Psoas muscle (tissue), 8 donors: Measurements from ENCODE around the gene KIAA1755. TPM values are rescaled to one million over a fixed set of nuclear protein-coding genes. Genes with fewer than 3 reads are reported as not detected.
"Not testable (repeated sequence)": the region's sequence is repeated elsewhere in the genome, so short reads cannot be mapped to it uniquely, and the experiment has no call there.

ENCODE experiments used
- ATAC-seq, 4 donors: fragments of 200-7000 bp; cut with Tn5 transposase; one replicate each; pipeline ENCODE4 v1.9.1; 2020; ENCODE audit warnings: moderate library complexity in 3 of 4, mild to moderate bottlenecking in 2 of 4
- DNase-seq, 2 donors: peaks; one replicate each; pipeline ENCODE4 v3.0.0-alpha.2; 2020
- H3K27ac ChIP-seq: fragments of 200-600 bp; one replicate; pipeline ENCODE4 v1.8.0; 2022
- H3K27me3 ChIP-seq, 3 donors: fragments of 200-600 bp in 1 of 3; one replicate each; pipeline versions ENCODE4 v1.6.1 to v1.8.0; 2013 to 2022; ENCODE audit warnings: low read length in 2 of 3, mild to moderate bottlenecking in 2 of 3, moderate library complexity in 1 of 3; ENCODE audit not compliant: insufficient read depth in 3 of 3
- H3K36me3 ChIP-seq, 2 donors: fragments of 200-600 bp in 1 of 2; one replicate each; pipeline versions ENCODE4 v1.6.1 to v1.8.0; 2013 to 2022; ENCODE audit warnings: low read depth in 1 of 2, mild to moderate bottlenecking in 1 of 2, moderate library complexity in 1 of 2; ENCODE audit not compliant: insufficient read depth in 1 of 2
- H3K4me1 ChIP-seq: fragments of 200-600 bp; one replicate; pipeline ENCODE4 v1.8.0; 2022
- H3K4me3 ChIP-seq: fragments of 200-600 bp; one replicate; pipeline ENCODE4 v1.8.0; 2022; ENCODE audit warnings: mild to moderate bottlenecking
- H3K9me3 ChIP-seq: fragments of 200-600 bp; one replicate; pipeline ENCODE4 v1.8.0; 2022
- CTCF ChIP-seq: fragments of 200-600 bp; IDR thresholded peaks from one replicate; pipeline ENCODE4 v1.8.0; 2022; ENCODE audit warnings: antibody characterized with exemption
- WGBS, 3 donors: extraction: QIAGEN DNeasy Blood & Tissue Kit; methylation state at CpG; one replicate each; pipeline versions ENCODE4 v1.1.6 to v1.1.7; 2013; 5-methylcytosine and 5-hydroxymethylcytosine counted together
- intact Hi-C, 2 donors: fragments of 100-400 bp; cut with DNase I; formaldehyde crosslinking; loops; one replicate each; pipeline versions ENCODE4 v1.11.0 to v1.14.2; 2022
- polyA plus RNA-seq, 3 donors: library from polyadenylated mRNA; stranded (reverse); fragments of 200-250 nt; gene quantifications; one replicate each; pipeline ENCODE4 v1.2.3, GENCODE V29; 2013
- total RNA-seq, 4 donors: library from RNA; stranded (reverse); fragmentation: NEBNext Ultra II Directional in 2 of 4; extraction: Animal tissue kit (Norgen Biotek cat#: 25700) in 2 of 4; gene quantifications; one replicate each; pipeline versions ENCODE4 v1.2.1 to v1.2.4, GENCODE V29; 2021 to 2023
- donor health status: healthy with polysubstance abuse.
- donor health status: DM: no; HTN: no; CAD: no; lungs with moderate emphysema.
- donor health status: Bipolar disorder and iron deficiency.
- donor health status: healthy.
- donor health status: DM: yes; HTN: yes; CAD: no.
- donor health status: DM: no; HTN: no; CAD: no.
- donor health status: DM: no; HTN: no; CAD: no.
- donor health status: DM: yes; HTN: yes; CAD: no.

Gene KIAA1755
- total and polyA plus RNA-seq, 7 donors = 0.16 to 2.4 (median 0.29) TPM

GRCh38 chr20:38286586-38287531 is 26.3 kb upstream of the KIAA1755 start:
- Histone ChIP-seq H3K27ac (no peak overlapping the region), H3K4me3 (no peak overlapping the region), H3K27me3 (no peaks in the 10 kb centered on the region), H3K9me3 (no peaks in the 10 kb centered on the region), H3K36me3 (no peaks in the 10 kb centered on the region), H3K4me1 (no peaks in the 10 kb centered on the region)
- no peak for TF ChIP-seq CTCF
- 36 to 47% (median 43%) methylated on average over 14 to 16 of the region's 16 CpGs for WGBS, 3 donors
- intact Hi-C loops = no loop called here
- no peak for ATAC-seq
- no peak for DNase-seq

- H3K4me1 ChIP-seq = peaks cover 3% of the 10 kb centered on the region
- H3K27me3 ChIP-seq = no peaks in the 10 kb centered on the region
- H3K9me3 ChIP-seq = no peaks in the 10 kb centered on the region
- ATAC-seq (no peak), DNase-seq (no peak)
- H3K36me3 ChIP-seq = no peaks in the 10 kb centered on the region
- H3K4me3 ChIP-seq = no peak overlapping the region
- intact Hi-C loops = no loop called here
- no peak overlapping the region for H3K27ac ChIP-seq
- 94 to 97% (median 97%) methylated on average over 5 of the region's 5 CpGs for WGBS, 3 donors
- no peak for TF ChIP-seq CTCF
These were observed 24.4 kb upstream of the KIAA1755 start for GRCh38 chr20:38284893-38285444.

- H3K27me3 ChIP-seq, intact Hi-C loops, H3K27ac ChIP-seq, H3K36me3 ChIP-seq, H3K4me3 ChIP-seq, DNase-seq, H3K4me1 ChIP-seq, ATAC-seq, H3K9me3 ChIP-seq: not testable (repeated sequence)
- 93 to 96% (median 95%) methylated on average over 7 of the region's 7 CpGs for WGBS, 3 donors
These were observed 23.6 kb upstream of the KIAA1755 start for GRCh38 chr20:38284066-38284650.

- H3K36me3 ChIP-seq = no peaks in the 10 kb centered on the region
- H3K27me3 ChIP-seq = no peaks in the 10 kb centered on the region
- no peak for TF ChIP-seq CTCF
- intact Hi-C loops = no loop called here
- no peak overlapping the region for H3K4me3 ChIP-seq
- no peak for ATAC-seq
- peaks cover 9% of the 10 kb centered on the region for H3K4me1 ChIP-seq
- WGBS, 3 donors = 96 to 100% (median 96%) methylated on average over 2 of the region's 2 CpGs
- no peak for DNase-seq
- no peaks in the 10 kb centered on the region for H3K9me3 ChIP-seq
- H3K27ac ChIP-seq = no peak overlapping the region
These were observed 22.7 kb upstream of the KIAA1755 start for GRCh38 chr20:38283236-38283635.

- H3K36me3 ChIP-seq, H3K27me3 ChIP-seq, H3K27ac ChIP-seq, intact Hi-C loops, H3K4me1 ChIP-seq, ATAC-seq, H3K4me3 ChIP-seq, H3K9me3 ChIP-seq, DNase-seq: not testable (repeated sequence)
- 92 to 93% (median 92%) methylated on average over 6 of the region's 6 CpGs for WGBS, 3 donors
These were observed 20.8 kb upstream of the KIAA1755 start for GRCh38 chr20:38281176-38281915.
